Measurements from ENCODE around the gene CALM3.

DNA sequence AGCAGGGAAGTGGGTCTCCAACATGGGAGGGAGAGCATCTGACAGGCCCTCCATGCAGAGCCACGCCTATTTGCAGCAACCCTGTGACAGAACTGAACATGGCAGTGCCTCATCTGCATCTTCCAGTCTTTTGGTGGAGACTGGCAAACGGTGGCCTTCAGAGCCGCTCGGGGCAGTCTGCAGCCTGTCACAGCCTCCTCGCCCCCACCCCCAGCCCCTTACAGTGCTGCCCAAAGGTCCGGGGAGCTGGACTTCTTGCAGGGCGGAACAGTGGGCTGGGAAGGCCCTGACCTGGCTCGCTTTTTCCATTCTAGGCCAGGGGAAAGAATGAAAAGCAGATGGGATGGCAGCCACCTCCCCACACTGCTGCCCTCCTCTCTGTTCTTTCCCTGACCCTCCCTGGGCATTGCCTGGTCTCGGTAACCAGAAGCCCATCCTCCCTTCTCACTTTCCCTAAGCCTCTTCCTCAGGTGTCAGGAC is 2.7 kb downstream of the CALM3 start:
- TF ChIP-seq, protein P1, sequence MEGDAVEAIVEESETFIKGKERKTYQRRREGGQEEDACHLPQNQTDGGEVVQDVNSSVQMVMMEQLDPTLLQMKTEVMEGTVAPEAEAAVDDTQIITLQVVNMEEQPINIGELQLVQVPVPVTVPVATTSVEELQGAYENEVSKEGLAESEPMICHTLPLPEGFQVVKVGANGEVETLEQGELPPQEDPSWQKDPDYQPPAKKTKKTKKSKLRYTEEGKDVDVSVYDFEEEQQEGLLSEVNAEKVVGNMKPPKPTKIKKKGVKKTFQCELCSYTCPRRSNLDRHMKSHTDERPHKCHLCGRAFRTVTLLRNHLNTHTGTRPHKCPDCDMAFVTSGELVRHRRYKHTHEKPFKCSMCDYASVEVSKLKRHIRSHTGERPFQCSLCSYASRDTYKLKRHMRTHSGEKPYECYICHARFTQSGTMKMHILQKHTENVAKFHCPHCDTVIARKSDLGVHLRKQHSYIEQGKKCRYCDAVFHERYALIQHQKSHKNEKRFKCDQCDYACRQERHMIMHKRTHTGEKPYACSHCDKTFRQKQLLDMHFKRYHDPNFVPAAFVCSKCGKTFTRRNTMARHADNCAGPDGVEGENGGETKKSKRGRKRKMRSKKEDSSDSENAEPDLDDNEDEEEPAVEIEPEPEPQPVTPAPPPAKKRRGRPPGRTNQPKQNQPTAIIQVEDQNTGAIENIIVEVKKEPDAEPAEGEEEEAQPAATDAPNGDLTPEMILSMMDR (IDR thresholded peaks at IDR 0.05 in 4 of 5, conservative IDR thresholded peaks at IDR 0.05 in 1 of 5) = no peak
- no peak for TF ChIP-seq POLR2A (IDR thresholded peaks at IDR 0.05)

All from gastrocnemius medialis (tissue), 4 donors.